ENCODE measurements around the gene UMODL1.

UMODL1 gene

DNA sequence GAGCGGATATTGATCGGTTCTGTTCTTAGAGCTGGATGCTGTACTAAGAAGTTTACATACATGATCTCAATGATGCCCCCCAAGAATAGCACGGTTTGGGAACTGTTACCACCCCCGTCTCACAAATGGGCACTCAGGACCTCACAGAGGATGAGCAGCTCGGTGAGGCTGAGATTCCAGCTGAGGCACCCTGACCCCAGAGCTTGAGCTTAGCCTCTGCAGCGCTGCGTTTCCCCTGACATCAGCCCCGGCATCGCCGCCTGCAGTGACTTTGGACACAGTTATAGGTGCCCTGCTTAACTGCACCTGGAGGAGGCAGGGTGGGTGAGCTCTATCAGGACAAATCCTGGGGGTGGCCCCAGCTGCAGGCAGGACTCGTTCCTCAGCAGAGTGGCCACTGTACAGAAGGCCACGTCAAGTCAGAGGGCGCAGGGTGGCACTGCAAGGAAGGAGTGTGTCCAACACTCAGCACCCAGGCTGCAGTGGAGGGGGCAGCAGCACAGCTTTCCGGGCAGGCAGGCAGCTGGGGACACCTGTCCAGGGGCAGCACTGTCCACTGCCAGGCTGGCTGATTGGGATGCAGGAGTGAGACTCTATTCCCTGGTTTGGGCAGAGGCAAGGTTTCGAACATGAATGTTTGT, 82.0 kb downstream of the UMODL1 start:
- TF ChIP-seq, protein P1, sequence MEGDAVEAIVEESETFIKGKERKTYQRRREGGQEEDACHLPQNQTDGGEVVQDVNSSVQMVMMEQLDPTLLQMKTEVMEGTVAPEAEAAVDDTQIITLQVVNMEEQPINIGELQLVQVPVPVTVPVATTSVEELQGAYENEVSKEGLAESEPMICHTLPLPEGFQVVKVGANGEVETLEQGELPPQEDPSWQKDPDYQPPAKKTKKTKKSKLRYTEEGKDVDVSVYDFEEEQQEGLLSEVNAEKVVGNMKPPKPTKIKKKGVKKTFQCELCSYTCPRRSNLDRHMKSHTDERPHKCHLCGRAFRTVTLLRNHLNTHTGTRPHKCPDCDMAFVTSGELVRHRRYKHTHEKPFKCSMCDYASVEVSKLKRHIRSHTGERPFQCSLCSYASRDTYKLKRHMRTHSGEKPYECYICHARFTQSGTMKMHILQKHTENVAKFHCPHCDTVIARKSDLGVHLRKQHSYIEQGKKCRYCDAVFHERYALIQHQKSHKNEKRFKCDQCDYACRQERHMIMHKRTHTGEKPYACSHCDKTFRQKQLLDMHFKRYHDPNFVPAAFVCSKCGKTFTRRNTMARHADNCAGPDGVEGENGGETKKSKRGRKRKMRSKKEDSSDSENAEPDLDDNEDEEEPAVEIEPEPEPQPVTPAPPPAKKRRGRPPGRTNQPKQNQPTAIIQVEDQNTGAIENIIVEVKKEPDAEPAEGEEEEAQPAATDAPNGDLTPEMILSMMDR (IDR thresholded peaks at IDR 0.05; ENCODE audit: low read length, missing control alignments), result no peak
- H3K4me3 ChIP-seq (replicated peaks; ENCODE audit: low read depth, low read length), result no peak overlapping the region
- DNase-seq (ENCODE audit: low read depth), result no peak

DNA sequence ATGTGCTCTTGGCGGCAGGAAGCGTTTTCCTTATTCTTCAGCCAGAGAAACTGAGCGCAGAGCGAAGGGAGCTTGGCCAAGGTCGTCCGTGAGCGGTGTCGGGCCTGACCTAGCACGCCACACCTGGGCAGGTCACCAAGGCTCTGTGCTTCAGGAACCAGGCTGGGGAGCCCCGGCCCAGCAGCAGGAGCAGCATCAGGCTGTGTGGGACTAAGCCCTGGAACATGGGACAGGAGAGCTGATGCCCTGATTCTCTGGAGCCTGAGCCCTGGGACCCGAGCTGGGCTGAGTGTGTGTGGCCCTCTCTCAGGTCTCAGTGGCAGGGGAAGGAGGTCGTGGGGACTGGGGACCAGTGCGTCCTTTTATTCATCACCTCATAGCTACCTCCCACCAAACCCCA, 82.6 kb downstream of the UMODL1 start:
- no peak for DNase-seq (ENCODE audit: low read depth)

DNA sequence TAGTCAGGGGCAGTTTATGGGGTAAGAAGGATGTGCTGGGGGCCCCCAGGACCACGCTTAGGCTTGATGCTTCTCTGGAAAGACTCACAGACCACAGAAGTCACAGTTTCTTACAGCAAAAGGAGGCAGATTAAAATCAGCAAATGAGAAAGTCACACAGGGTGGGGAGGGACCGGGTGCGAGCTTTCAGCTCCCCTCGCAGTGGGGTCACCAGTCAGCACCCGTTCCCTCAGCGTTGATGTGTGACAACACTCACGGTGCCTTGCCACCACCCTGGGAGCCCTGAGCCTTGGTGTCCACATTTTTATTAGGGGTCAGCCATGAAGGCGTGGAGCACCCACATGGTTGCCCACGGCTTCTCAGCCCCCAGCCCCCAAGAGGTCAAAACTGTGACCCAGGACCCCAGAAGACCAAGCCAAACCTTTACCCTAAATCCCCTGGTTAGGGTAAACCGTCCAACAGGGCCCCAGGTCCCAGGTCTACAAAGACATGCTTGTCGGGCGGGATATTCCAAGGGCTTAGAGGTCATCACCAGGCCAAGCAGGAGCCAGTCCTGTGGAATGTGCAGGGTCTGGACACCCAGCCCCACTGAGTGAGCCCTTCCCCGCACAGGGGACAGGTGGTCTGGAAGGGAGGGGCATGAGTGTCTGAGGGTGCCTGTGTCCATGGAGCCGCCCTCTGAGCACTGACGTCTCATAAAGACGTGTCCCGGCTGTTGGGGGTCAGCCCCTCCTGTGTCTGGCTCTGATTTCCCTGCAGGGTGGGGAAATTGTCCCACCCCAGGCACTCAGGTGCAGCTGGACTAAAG, 83.3 kb downstream of the UMODL1 start:
- no peak for DNase-seq (ENCODE audit: low read depth)
- H3K4me3 ChIP-seq (replicated peaks; ENCODE audit: low read depth, low read length), result no peak overlapping the region
- TF ChIP-seq, protein P1 (IDR thresholded peaks at IDR 0.05; ENCODE audit: low read length, missing control alignments), result no peak

More for the DNA sequence above, 82.6 kb downstream of the UMODL1 start:
- no peak overlapping the region for H3K4me3 ChIP-seq (replicated peaks; ENCODE audit: low read depth, low read length)
- TF ChIP-seq, protein P1 (IDR thresholded peaks at IDR 0.05; ENCODE audit: low read length, missing control alignments), result no peak

DNA sequence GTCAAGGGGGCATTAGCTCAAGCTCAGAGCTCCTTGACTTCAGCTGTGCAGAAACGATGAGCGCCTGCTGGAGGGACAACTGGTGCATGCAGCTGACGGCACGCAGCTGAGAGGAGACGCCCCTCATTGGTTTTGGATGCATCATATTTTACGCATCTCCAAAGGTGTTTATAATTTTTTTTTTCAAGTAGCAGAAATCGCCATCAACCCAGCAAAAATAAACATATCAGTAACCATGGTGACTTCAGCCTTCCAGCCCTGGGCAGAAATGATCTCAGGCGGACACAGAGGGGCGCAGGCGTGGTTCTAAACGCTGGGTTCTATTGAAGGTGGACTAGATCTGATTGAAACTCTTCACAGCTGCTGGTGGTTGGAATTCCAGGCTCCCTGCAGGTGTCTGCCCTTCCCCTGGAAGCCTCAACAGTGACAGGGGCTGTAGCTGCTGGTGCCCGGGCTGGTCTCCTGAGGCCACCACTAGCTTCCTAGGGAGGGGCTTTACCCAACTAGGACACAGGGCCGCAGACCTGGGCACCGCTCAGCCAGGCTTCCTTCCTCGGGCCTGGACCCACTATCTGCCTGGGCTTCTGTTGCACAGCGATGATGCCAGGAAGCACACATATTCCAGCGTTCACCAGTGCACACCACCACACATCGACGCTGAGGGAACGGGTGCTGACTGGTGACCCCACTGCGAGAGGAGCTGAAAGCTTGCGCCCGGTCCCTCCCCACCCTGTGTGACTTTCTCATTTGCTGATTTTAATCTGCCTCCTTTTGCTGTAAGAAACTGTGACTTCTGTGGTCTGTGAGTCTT, 84.1 kb downstream of the UMODL1 start:
- no peak overlapping the region for H3K4me3 ChIP-seq (replicated peaks; ENCODE audit: low read depth, low read length)
- TF ChIP-seq, protein P1 (IDR thresholded peaks at IDR 0.05; ENCODE audit: low read length, missing control alignments), result no peak
- DNase-seq (ENCODE audit: low read depth), result no peak

DNA sequence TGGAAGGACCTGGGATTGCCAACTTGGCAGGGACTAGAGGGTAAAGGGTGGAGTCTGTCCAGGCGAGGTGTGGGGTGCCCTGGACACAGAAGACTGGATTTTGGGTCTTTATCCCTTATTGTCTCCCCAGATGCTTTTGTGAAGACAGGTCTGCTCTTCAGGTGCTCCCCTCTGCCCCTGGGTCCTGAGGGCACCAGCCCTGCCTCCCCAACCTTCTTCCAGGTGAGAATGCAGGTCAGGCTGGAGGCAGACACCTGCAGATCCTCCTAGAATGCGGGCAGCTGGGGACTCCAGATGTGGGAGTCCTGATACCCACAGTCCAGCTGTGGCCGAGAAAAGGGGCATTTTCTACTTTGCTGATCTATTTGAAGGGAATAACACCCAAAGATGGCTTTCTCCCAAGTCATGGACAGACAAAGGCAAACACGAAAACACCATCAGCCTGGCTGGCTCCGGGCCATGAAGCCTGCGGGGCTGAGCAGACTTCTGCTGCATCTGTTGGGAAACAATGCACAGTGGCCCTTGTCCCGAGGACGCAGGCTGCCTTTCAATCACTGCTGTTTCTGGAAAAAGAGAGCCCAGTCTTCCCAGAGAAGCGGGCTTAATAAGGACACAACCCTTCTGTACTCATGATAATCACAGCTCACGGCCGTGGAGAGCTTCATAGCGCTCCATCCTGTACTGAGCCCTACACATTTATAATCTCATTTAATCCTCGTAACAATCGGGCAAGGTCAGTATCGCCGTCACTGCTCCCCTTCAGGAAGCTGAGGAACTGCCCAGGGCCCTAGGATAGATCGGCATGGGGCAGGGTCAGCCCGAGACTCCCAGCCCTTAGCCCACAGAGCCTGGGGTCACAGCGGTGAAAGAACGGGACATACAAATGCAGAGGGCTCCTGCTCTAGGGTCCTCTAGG, 85.8 kb downstream of the UMODL1 start:
- TF ChIP-seq, protein P1 (IDR thresholded peaks at IDR 0.05; ENCODE audit: low read length, missing control alignments), result no peak
- H3K4me3 ChIP-seq (replicated peaks; ENCODE audit: low read depth, low read length), result no peak overlapping the region
- peak; percentile 51 for DNase-seq (ENCODE audit: low read depth)

All from fibroblast of pulmonary artery (primary cell).